AG09309 (cell line): ENCODE results near the gene PET100.

Experiments
- DNase-seq: peaks from one replicate; pipeline ENCODE4 v3.0.0-alpha.2; 2010; ENCODE audit warnings: low read depth
- H3K4me3 ChIP-seq: 2 replicates; pipeline ENCODE4 v1.5.1; 2011; ENCODE audit warnings: mild to moderate bottlenecking, low read depth, low read length, moderate library complexity; ENCODE audit not compliant: control insufficient read depth
- TF ChIP-seq, protein P1 (sequence below): IDR thresholded peaks from 2 replicates; pipeline ENCODE4 v1.5.1; 2011; ENCODE audit warnings: mild to moderate bottlenecking, low read depth, low read length, inconsistent platforms; ENCODE audit not compliant: insufficient read depth, control insufficient read depth; ENCODE audit errors: missing control alignments

Gene PET100

DNA sequence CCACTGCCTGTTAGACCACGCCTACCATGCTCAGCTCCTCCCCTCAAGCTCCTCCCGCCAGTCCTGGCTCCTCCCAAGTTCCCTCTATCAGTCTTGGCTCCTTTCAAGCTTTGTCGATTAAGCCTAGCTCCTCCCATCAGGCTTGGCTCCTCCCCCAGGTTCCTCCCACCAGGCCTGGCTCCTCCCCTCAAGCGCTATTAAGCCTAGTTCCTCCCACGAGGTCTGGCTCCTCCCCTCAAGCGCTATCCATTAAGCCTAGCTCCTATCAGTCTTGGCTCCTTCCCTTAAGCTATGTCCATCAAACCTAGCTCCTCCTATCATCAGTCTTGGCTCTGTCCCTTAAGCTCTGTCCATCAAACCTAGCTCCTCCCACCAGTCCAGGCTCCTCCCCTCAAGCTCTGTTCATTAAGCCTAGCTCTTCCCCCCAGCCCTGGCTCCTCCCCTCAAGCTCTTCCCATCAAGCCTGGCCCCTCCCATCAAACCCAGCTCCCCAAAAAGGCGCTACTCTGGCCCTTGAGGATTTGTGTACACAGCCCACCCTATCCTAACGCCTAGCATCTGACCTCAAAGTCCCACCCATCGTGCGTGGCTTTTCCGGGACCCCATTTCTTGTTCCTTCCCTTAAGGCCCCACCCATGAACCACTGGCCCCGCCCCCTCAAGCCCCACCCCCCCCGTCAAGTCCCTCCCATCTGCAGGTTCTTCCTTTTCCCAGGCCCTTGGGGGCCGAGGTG is 23.9 kb upstream of the PET100 start:
- TF ChIP-seq, protein P1, sequence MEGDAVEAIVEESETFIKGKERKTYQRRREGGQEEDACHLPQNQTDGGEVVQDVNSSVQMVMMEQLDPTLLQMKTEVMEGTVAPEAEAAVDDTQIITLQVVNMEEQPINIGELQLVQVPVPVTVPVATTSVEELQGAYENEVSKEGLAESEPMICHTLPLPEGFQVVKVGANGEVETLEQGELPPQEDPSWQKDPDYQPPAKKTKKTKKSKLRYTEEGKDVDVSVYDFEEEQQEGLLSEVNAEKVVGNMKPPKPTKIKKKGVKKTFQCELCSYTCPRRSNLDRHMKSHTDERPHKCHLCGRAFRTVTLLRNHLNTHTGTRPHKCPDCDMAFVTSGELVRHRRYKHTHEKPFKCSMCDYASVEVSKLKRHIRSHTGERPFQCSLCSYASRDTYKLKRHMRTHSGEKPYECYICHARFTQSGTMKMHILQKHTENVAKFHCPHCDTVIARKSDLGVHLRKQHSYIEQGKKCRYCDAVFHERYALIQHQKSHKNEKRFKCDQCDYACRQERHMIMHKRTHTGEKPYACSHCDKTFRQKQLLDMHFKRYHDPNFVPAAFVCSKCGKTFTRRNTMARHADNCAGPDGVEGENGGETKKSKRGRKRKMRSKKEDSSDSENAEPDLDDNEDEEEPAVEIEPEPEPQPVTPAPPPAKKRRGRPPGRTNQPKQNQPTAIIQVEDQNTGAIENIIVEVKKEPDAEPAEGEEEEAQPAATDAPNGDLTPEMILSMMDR: no peak
- no peak for DNase-seq
- H3K4me3 ChIP-seq: no peak overlapping the region

- no peak overlapping the region for H3K4me3 ChIP-seq
- TF ChIP-seq, protein P1: no peak
- no peak for DNase-seq
Measured at GRCh38 chr19:7606289-7606688, 23.3 kb upstream of the PET100 start.

DNA sequence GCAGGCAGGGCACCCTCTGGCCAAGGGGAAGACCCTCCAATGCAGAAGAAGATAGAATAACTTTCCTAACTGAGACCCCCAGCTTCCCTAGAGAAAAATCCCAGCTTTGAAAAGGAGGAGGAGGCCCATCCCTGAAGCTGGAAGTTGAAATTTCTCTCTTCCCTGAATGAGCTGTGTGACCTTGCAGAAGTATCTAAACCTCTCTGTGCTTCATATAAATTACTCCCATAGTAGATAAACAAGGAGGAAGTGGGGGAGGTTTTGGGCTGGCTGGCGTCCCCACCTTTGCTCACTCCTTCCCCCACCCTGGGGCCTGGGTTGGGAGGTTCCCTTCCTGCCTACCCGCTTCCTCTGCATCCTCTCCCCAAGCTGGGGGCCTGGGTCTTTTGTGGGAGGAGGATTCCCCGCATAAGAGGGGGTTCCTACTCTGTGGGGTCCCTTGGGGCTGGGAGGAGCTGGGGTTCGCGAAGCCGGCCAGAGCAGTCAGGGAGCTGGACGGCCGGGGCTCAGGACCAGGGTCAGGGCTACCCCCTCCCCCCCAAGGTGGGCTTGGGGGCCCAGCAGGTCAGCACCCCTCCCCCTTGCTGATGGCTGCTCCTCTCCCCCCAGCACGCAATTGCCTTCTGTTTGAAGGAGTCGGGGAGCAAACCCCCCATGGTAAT is 22.2 kb upstream of the PET100 start:
- DNase-seq: no peak
- TF ChIP-seq, protein P1: no peak
- H3K4me3 ChIP-seq: no peak overlapping the region

DNA sequence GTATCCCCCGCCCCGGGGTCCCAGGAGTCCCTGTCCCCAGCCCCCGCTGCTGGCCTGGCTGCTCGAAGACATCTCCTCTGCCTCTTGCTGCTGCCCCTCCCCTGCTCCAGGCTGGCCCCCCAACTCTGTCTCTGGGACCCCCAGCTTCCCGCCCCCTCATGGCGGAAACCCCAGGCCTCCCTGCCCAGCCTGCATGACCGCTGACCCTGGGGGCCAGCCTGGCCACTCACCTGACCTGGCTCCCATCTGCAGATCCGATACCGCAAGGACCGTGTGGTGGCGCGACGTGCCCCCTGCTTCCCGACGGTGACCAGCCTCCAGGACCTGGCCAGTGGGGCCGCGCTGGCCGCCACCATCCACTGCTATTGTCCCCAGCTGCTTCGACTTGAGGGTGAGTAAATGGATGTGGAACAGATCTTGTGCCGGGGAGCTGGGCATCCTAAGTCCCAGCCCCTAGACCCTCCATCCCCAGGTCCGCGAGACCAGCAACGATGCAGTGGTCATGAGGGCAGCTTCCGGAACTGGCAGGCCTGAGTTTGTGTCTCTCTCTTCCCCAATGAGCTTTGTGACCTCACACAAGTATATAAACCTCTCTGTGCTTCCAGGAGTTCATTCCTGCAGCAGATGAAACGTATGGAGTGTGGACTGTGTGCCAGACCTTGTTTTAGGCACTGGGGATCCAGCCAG is 21.6 kb upstream of the PET100 start:
- DNase-seq: no peak
- no peak overlapping the region for H3K4me3 ChIP-seq
- TF ChIP-seq, protein P1: no peak

DNA sequence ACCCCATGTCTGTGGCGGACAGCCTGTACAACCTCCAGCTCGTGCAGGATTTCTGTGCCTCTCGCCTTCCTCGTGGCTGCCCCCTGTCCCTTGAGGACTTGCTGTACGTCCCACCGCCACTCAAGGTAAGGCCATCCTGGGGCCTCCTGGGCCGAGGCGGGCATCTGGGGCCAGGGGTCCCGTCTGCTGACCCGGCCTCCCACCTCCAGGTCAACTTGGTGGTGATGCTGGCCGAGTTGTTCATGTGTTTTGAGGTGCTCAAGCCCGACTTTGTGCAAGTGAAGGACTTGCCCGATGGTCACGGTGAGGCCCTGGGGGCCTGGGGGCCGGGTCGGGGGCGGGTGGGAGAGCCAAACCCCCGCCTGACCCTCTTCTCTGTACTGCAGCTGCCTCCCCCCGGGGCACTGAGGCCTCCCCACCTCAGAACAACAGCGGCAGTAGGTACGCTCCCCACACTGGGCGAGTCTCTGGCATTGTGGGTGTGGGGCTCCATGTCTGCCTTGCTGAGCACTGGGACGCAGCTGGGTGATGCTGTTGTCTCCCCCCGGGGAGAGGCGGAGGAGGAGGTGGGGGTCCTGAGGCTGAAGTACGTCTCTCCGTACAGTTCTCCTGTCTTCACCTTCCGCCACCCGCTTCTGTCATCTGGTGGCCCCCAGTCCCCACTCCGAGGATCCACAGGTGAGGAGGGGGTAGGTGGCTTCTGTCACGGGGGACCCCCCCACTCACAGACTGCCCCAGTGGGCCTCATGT is 18.9 kb upstream of the PET100 start:
- H3K4me3 ChIP-seq: no peak overlapping the region
- TF ChIP-seq, protein P1: no peak
- no peak for DNase-seq

DNA sequence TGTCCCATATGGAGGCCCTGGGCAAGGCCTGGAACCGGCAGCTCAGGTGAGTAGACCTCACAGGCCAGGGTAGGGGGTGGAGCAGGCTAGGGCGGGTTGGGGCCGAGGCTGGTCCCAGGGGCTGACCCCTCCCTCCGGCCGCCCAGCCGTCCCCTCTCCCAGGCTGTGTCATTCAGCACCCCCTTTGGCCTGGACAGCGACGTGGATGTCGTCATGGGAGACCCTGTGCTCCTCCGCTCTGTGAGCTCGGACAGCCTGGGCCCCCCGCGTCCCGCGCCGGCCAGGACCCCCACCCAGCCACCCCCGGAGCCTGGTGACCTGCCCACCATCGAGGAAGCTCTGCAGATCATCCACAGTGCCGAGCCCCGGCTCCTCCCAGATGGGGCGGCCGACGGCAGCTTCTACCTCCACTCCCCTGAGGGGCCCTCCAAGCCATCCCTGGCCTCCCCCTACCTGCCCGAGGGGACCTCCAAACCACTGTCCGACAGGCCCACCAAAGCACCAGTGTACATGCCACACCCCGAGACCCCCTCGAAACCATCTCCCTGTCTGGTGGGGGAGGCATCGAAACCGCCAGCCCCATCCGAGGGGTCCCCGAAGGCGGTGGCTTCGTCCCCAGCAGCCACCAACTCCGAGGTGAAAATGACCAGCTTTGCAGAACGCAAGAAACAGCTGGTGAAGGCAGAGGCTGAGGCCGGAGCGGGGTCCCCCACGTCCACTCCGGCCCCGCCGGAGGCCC is 17.9 kb upstream of the PET100 start:
- DNase-seq: no peak
- TF ChIP-seq, protein P1: no peak
- H3K4me3 ChIP-seq: no peak overlapping the region
